HTR-8/SVneo (cell line): Measurements from ENCODE around the gene RXFP1.

ENCODE experiments used
- DNase-seq: peaks from one replicate; pipeline ENCODE4 v3.0.0; 2011; ENCODE audit warnings: low spot score, mixed read lengths; ENCODE audit not compliant: insufficient read length
- FAIRE-seq: peaks from 2 replicates; lab custom pipeline; 2011; peaks lifted over from hg19 to GRCh38; lab: Jason Lieb, UNC

RXFP1 gene

DNA sequence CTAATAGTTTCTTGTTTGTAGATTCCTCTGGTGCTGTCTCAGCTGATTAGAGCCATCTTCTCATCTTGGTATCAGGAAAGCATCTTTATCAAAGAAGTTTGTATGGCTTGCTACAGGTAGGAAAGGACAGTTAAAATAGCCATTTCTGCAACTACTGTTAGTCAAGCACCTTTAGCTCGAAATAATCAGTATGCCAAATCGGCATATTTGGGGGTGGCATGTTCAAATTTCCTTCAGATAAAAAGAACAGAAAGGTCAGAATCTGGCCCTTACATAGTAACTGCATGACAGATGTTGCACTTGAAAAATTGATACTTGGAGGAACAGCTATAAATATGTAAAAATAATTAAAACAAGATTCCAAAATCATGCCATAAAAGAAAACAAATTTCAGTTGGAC is 145.2 kb downstream of the RXFP1 start:
- DNase-seq (no peak), FAIRE-seq (no peak)

GRCh38 chr4:158667651-158668198 is 146.0 kb downstream of the RXFP1 start:
- FAIRE-seq (no peak), DNase-seq (peak; percentile 31)

GRCh38 chr4:158669310-158669709 is 147.6 kb downstream of the RXFP1 start:
- FAIRE-seq (no peak), DNase-seq (no peak)

GRCh38 chr4:158670975-158671664 is 149.4 kb downstream of the RXFP1 start:
- DNase-seq (peak; percentile 62), FAIRE-seq (peak; percentile 83)

GRCh38 chr4:158671665-158671914 is 149.9 kb downstream of the RXFP1 start, which contains the start of gene C4orf46:
C4orf46 (minus strand) TSS chr4:158671887; CDS start chr4:158671801, 86 bp downstream.
- FAIRE-seq: no peak
- no peak for DNase-seq

GRCh38 chr4:158671915-158672806 is 150.5 kb downstream of the RXFP1 start, which contains the start of gene ETFDH:
ETFDH (plus strand) TSS chr4:158672296; CDS start chr4:158672457, 161 bp downstream.
- FAIRE-seq: peak; percentile 91
- DNase-seq: peak; percentile 97

DNA sequence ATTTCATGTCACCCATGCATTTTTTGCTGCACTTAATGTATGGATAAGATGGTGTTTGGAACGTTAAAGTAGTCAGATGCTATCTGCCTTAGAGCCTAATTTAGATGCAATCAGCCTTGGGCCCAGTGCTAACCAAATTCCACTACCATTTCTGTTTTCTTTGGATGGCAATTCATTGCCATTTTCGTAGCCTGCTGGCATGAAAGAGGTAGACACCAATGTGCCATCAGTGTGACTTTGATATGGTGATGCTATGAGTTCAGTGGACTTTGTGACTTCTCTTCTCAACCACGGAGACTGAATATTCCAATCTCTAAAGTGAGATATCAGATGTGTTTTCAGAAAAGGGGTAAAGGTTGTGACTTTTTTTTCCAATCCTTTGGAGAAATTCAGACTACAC is 152.0 kb downstream of the RXFP1 start:
- FAIRE-seq (no peak), DNase-seq (no peak)

DNA sequence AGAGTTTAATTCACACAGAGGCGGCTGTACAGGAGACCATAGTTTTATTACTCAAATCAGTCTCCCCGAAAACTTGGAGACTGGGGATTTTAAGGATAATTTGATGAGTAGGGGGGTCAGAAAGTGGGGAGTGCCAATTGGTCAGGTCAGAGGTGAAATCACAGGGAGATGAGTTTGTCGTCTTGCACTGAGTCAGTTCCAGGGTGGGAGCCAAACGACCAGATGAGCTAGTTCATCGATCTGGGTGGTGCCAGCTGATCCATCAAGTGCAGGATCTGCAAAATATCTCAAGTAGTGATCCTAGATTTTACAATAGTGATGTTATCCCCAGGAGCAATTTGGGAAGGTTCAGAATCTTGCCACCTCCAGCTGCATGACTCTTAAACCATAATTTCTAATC is 154.4 kb downstream of the RXFP1 start:
- DNase-seq: no peak
- no peak for FAIRE-seq

DNA sequence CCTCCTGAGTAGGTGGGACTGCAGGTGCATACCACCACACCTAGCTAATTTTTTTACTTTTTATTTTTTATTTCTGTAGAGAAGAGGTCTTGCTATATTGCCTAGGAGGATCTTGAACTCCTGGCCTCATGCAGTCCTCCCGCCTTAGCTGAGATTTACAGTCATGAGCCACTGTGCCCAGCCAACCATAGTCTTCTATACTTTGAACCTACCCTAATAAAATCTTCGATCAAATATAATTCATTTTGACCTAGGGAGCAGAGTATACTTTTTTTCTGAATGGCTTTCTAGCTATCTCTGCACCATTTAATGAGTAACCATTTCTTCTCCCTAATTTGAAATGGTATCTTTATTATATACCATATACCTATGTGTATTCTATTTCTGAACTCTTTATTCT is 157.1 kb downstream of the RXFP1 start:
- DNase-seq: no peak
- no peak for FAIRE-seq

DNA sequence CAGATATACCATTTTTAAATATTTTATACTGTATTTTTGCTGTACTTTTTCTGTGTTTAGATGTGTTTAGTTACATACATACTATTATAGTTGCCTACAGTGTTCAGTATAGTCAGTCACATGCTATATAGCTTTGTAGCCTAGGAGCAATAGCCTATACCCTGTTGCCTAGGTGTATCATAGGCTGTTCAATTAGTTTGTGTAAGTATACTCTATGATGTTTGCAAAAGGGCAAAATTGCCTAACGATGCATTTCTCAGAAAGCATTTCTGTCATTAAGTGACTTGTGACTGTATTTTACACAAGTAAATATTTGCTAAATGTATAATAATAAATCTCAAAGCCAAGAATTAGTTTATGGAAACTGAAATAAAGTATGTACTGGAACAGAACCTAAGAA is 159.9 kb downstream of the RXFP1 start:
- FAIRE-seq: no peak
- no peak for DNase-seq

DNA sequence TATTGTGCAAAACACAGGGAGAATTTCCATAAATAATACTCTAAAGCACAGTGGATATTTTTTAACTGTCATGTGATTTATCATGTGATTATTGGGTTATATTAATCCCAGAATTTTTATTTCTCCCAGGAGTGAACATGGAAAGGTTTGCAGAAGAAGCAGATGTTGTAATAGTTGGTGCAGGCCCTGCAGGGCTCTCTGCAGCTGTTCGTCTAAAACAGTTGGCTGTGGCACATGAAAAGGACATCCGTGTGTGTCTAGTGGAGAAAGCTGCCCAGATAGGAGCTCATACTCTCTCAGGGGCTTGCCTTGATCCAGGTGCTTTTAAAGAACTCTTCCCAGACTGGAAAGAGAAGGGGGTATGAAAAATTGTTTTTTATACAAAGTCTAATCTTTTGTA is 160.4 kb downstream of the RXFP1 start:
- FAIRE-seq: no peak
- no peak for DNase-seq

GRCh38 chr4:158688813-158689212 is 167.1 kb downstream of the RXFP1 start:
- DNase-seq: no peak
- no peak for FAIRE-seq
